GM19193 (cell line): ENCODE results near the gene TBC1D16.

Experiments
- POLR2A ChIP-seq: IDR thresholded peaks from 4 replicates; pipeline ENCODE4 v1.6.1; 2011; ENCODE audit not compliant: insufficient read depth, insufficient read length; ENCODE audit errors: extremely low read depth

The TBC1D16 gene

DNA sequence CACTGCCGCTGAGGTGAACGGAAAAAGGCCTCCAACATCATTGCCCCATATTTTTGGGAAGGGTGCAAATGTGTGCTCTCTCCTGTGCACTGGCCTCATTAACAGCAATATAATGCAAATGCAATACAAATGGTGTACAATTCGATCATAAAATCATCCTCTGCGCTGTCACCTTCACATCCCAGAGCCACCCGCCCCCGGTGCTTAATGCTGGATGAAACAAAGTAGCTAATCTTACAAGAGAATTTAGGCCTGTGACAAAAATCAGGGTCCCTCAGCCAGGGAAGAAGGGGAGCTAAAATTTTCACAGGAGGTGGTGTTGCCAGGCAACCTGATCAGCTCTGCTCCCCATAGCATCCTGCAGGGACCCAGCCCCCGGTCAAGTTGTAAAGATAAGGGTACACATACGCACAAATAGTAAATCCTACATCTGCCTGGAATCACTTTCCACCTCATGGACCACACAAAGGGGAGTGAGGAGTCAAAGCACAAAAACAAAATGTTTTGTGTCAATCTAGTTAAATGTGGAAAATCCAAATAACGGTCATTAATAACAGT lies 3.0 kb downstream of the TBC1D16 start:
- TF ChIP-seq POLR2A, result no peak

DNA sequence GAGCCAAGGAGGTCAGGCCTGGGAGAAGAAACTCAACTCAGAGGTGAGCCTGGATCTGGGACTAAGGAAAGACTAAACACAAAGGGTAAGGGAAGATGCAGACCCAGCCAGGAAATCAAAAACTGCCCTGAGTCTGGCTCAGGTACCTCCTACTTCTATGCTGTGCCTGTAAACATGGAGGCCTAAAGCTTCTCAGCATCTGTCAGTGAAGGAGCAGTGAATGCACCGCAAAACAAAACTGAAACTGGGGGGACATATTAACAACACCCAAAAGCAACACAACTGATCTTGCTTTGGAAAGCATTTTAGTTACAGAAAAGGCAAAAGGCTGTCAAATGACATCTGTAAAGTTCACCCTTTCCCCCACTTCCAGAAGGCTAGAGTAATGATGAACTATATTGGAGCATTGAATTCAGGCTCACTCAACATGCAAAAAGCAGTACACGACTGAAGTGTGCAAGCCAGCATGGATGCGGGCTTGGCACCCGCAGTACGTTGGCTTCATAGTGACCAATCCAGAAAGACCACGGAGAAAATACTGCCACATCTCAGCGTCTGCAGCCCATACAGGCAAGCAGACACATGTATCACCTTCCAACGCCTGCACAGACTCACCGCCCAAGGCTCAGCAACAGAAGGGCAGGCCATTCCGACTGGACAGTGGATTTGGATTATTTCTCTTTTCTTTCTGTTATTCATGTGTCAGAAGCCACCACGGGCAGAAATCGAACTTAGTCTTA lies 3.8 kb downstream of the TBC1D16 start:
- no peak for TF ChIP-seq POLR2A

GRCh38 chr17:80030730-80031410 lies 4.8 kb downstream of the TBC1D16 start:
- no peak for TF ChIP-seq POLR2A

- TF ChIP-seq POLR2A, result no peak
Observed at GRCh38 chr17:80029258-80029974, 6.3 kb downstream of the TBC1D16 start.

DNA sequence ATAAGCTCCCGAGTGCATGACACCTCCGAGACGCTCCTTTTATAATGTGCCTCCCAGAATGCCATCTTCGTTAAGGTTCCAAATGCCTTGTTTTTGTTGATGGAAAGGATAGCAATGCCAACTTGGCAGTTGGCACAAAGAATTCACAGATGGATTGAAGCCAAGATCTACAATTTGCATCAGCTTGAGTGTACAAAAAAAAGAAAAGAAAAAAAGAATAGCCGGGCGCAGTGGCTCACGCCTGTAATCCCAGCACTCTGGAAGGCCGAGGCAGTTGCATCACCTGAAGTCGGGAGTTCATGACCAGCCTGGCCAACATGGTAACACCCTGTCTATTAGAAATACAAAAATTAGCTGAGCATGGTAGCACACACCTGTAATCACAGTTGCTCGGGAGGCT lies 7.6 kb downstream of the TBC1D16 start:
- TF ChIP-seq POLR2A, result no peak

GRCh38 chr17:80027043-80027435 lies 8.6 kb downstream of the TBC1D16 start:
- no peak for TF ChIP-seq POLR2A

GRCh38 chr17:80026359-80027042 lies 9.2 kb downstream of the TBC1D16 start:
- TF ChIP-seq POLR2A, result no peak

- no peak for TF ChIP-seq POLR2A
Observed at GRCh38 chr17:80025796-80026195, 9.9 kb downstream of the TBC1D16 start.

DNA sequence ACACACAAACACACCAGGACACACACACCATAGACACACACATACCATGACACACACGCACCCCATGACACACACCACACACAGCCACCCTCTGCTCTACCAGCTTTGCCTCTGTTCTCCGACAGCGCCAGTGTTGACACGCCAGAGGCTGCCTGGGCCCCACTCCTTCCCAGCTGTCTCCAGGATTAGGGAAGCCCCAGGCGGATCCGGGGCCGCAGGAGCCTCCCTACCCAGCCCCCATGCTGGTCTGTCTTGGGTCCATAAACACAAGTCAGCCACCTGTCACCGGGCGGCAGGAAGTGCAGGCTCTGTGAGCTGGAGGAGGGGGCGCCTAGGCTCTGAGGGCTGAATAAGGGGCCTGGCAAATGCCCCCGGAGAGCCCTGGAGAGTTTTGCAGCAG lies 10.5 kb downstream of the TBC1D16 start:
- no peak for TF ChIP-seq POLR2A

GRCh38 chr17:80024206-80024972 lies 11.3 kb downstream of the TBC1D16 start:
- no peak for TF ChIP-seq POLR2A

DNA sequence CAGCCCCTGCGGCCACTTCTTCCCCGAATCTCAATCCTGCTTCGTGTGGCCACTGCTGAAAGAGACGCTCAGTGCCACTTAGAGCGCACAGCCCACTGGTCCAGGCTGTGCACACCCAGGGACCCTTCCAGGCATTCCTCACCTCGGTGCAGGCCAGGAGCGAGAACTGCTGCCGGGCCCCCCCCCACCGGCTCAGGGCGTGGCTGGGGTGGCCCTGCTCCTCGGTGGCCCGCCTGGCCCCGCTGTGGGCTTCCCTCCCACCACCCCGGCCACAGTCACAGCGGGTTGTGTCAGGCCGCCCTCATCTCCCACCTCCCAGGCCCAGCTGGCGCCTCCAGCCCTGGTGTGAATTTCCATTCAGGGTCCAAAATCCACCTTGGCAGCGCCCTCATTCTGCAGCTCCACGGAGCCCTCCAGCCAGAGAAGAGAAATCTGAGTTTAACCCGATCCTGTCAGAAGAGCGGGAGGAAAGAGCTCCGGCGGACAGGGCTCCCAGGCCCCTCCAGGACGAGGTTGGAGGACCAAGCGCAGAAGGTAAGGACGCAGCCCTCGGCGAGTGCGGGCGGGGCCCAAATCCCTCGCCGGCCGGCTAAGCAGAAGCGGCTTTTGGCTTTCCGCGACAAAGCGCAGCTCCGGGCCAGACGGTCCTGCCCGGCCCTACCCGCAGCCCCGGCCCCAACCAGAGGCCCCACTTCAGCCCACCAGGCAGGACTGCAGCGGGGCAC lies 12.0 kb downstream of the TBC1D16 start:
- no peak for TF ChIP-seq POLR2A

- no peak for TF ChIP-seq POLR2A
Observed at GRCh38 chr17:80021600-80021999, 14.1 kb downstream of the TBC1D16 start.

GRCh38 chr17:80018917-80019651 lies 16.6 kb downstream of the TBC1D16 start:
- no peak for TF ChIP-seq POLR2A
